A673 (cell line): Measurements from ENCODE around the gene MLEC. TPM values are rescaled to one million over a fixed set of nuclear protein-coding genes. Genes with fewer than 3 reads are reported as not detected.

Experiments
- BruUV-seq: library from RNA; stranded (reverse); fragments of 400-500 nt; replicated peaks from 2 replicates; lab custom pipeline; 2021; lab: Mats Ljungman, UMichigan
- CTCF ChIA-PET: fragments of 300-600 bp; sonication (Branson Sonifier 250); formaldehyde crosslinking; loops from one replicate; lab custom pipeline; 2022; ENCODE audit warnings: antibody characterized with exemption; lab: Charles Lee
- POLR2A ChIA-PET: fragments of 300-600 bp; sonication (Branson Sonifier 250); formaldehyde crosslinking; loops from one replicate; lab custom pipeline; 2022; ENCODE audit warnings: antibody characterized with exemption; ENCODE audit not compliant: low non-redundant PET; lab: Charles Lee
- DNase-seq: peaks from one replicate; pipeline ENCODE4 v3.0.0-alpha.2; 2015; ENCODE audit warnings: low spot score
- H3K27ac ChIP-seq: fragments of 200-600 bp; sonication (generic); 2 replicates; pipeline ENCODE4 v1.5.1; 2016; ENCODE audit warnings: mixed run types, low read depth, mild to moderate bottlenecking, mixed read lengths, antibody characterized with exemption, low read length; ENCODE audit not compliant: poor library complexity, severe bottlenecking
- H3K27me3 ChIP-seq: fragments of 200-600 bp; sonication (generic); replicated peaks from 2 replicates; pipeline ENCODE4 v1.6.1; 2017; ENCODE audit warnings: mixed run types, low read depth, mild to moderate bottlenecking, mixed read lengths, antibody characterized with exemption, low read length; ENCODE audit not compliant: insufficient read depth, poor library complexity
- H3K36me3 ChIP-seq: fragments of 200-600 bp; sonication (generic); 2 replicates; pipeline ENCODE4 v1.6.1; 2016; ENCODE audit warnings: mixed run types, mild to moderate bottlenecking, mixed read lengths, antibody characterized with exemption, low read length; ENCODE audit not compliant: insufficient read depth, poor library complexity, severe bottlenecking
- H3K4me1 ChIP-seq: fragments of 200-600 bp; sonication (generic); 2 replicates; pipeline ENCODE4 v1.6.1; 2017; ENCODE audit warnings: mixed run types, mild to moderate bottlenecking, mixed read lengths, antibody characterized with exemption, low read length; ENCODE audit not compliant: insufficient read depth, poor library complexity, severe bottlenecking
- H3K4me3 ChIP-seq: fragments of 200-600 bp; sonication (generic); 2 replicates; pipeline ENCODE4 v1.5.1; 2016; ENCODE audit warnings: low read depth, mixed run types, mild to moderate bottlenecking, mixed read lengths, low read length; ENCODE audit not compliant: poor library complexity, severe bottlenecking
- H3K9me3 ChIP-seq: fragments of 200-600 bp; sonication (generic); 2 replicates; pipeline ENCODE4 v1.6.1; 2016; ENCODE audit warnings: mixed run types, low read depth, mild to moderate bottlenecking, mixed read lengths, antibody characterized with exemption, low read length; ENCODE audit not compliant: poor library complexity, severe bottlenecking
- EZH2 ChIP-seq: fragments of 200-600 bp; sonication (generic); IDR thresholded peaks from 2 replicates; pipeline ENCODE4 v1.6.1; 2017; ENCODE audit warnings: borderline replicate concordance, low read depth, mild to moderate bottlenecking, mixed read lengths, antibody characterized with exemption, low read length; ENCODE audit not compliant: poor library complexity, severe bottlenecking
- intact Hi-C: fragments of 100-400 bp; cut with micrococcal nuclease; formaldehyde crosslinking; loops from one replicate; pipeline ENCODE4 v1.10.0; 2022; ENCODE audit not compliant: unreplicated experiment
- total RNA-seq: library from RNA; stranded (reverse); gene quantifications from 2 replicates; pipeline ENCODE4 v1.2.3, GENCODE V29; 2021
- TF ChIP-seq, protein P1 (sequence below): fragments of 300-800, 200-600 bp; sonication (generic); conservative IDR thresholded peaks from 2 replicates; pipeline ENCODE4 v1.5.1; 2017; ENCODE audit warnings: low read depth, mild to moderate bottlenecking, antibody characterized with exemption, low read length, moderate library complexity, mixed read lengths

Gene MLEC
- total RNA-seq, 1 experiment from 2014 or later = 176 TPM

DNA sequence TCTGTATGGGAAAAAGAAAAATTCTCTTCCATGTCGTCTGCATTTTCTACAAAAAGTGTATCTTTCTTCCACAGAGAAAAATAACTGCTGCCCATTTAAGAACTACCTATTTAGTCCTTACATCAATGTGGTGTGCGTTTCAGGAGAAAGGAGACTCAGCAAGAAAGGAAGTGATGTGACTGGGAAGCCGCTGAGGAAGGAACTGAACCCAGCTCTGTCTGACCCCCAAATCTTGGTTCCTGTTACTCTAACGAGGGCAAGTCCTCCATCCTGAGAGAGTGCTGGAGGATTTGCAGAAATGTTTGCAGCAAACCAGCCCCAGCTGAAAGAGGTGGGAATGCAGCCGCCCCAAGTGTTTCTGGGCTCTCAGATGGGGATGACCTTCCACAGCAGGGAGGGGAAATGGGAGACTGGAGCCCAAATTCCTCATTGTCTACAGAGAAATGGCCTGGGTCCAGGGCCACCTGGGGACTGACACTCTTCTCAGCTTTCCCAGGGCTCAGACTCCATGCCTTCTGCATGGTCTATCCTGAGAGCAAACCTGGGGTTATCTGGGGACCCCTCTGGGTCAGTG is 6.7 kb upstream of the MLEC start:
- H3K4me3 ChIP-seq = no peak overlapping the region
- no peaks in the 10 kb centered on the region for H3K27me3 ChIP-seq
- ChIA-PET POLR2A (interaction anchor here (0.7 kb wide), 1 partner anchor 31 kb away, joined by 4 read pairs; no protein-coding TSS in a partner anchor), CTCF (interaction anchor here (0.6 kb wide), 1 partner anchor 16 kb away, joined by 15 read pairs; no protein-coding TSS in a partner anchor)
- TF ChIP-seq EZH2 = no peak
- TF ChIP-seq, protein P1, sequence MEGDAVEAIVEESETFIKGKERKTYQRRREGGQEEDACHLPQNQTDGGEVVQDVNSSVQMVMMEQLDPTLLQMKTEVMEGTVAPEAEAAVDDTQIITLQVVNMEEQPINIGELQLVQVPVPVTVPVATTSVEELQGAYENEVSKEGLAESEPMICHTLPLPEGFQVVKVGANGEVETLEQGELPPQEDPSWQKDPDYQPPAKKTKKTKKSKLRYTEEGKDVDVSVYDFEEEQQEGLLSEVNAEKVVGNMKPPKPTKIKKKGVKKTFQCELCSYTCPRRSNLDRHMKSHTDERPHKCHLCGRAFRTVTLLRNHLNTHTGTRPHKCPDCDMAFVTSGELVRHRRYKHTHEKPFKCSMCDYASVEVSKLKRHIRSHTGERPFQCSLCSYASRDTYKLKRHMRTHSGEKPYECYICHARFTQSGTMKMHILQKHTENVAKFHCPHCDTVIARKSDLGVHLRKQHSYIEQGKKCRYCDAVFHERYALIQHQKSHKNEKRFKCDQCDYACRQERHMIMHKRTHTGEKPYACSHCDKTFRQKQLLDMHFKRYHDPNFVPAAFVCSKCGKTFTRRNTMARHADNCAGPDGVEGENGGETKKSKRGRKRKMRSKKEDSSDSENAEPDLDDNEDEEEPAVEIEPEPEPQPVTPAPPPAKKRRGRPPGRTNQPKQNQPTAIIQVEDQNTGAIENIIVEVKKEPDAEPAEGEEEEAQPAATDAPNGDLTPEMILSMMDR = no peak
- H3K9me3 ChIP-seq = no peaks in the 10 kb centered on the region
- intact Hi-C loops = no loop called here
- peaks cover 7% of the 10 kb centered on the region for H3K4me1 ChIP-seq
- BruUV-seq = no TSS peak
- H3K27ac ChIP-seq = no peak overlapping the region
- no peaks in the 10 kb centered on the region for H3K36me3 ChIP-seq
- no peak for DNase-seq

DNA sequence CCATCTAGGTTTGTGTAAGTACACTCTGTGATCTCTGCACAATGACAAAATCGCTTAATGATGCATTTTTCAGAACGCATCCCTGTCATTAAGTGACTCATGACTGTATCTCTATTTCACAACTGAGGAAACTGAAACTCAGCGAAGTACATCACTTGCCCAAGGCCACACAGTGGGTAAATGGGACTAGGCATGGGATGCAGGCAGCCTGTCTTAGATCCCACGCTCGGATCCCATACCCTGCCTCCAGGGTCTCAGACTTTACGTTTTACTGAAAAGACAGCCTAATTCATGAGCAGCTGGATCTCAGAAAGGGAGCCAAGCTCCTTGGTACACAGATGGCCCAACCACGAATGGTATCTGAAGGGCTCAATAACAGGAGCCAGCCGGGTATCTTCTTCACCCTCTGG is 2.4 kb upstream of the MLEC start:
- Histone ChIP-seq H3K4me3 (no peak overlapping the region), H3K4me1 (peaks cover 21% of the 10 kb centered on the region), H3K27ac (no peak overlapping the region), H3K9me3 (no peaks in the 10 kb centered on the region), H3K36me3 (no peaks in the 10 kb centered on the region), H3K27me3 (no peaks in the 10 kb centered on the region)
- intact Hi-C loops = no loop called here
- DNase-seq = no peak
- CTCF ChIA-PET = no interaction called here
- POLR2A ChIA-PET = no interaction called here
- TF ChIP-seq EZH2 = no peak
- TF ChIP-seq, protein P1 = no peak
- no TSS peak for BruUV-seq

DNA sequence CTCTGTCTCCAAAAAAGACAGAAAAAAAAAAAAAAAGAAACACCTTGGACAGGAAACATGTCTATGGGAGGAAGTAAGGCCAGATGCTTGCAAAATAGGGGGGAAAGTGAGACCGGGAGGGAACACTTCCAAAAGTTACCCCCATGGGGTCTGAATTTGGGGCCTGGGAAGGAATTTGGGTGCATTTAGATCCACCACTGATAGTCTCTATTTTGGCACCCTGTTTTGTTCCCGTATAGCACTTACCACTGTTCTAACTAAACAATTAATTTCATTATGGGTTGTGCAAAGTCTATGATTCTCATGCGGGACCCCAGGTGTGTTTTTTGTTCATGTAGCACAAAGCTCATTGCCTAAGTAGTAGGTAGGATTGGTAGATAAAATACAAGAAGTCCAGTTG is 1.4 kb upstream of the MLEC start:
- H3K27me3 ChIP-seq = no peaks in the 10 kb centered on the region
- POLR2A ChIA-PET = interaction anchor here (0.6 kb wide), 1 partner anchor 23 kb away, joined by 3 read pairs; no protein-coding TSS in a partner anchor
- no peaks in the 10 kb centered on the region for H3K9me3 ChIP-seq
- peaks cover 17% of the 10 kb centered on the region for H3K4me1 ChIP-seq
- no peak for DNase-seq
- TF ChIP-seq, protein P1 = no peak
- TF ChIP-seq EZH2 = no peak
- BruUV-seq = no TSS peak
- CTCF ChIA-PET = no interaction called here
- H3K27ac ChIP-seq = peak overlapping the region; percentile 98
- H3K36me3 ChIP-seq = no peaks in the 10 kb centered on the region
- peak overlapping the region; percentile 93 for H3K4me3 ChIP-seq
- intact Hi-C loops = no loop called here
